22Rv1 (cell line): Measurements from ENCODE around the gene ZYX.
A peak's percentile ranks its signal among the peaks of the same experiment; 100 is the strongest.

ENCODE experiments used
- CTCF ChIP-seq: fragments of 450-650 bp; IDR thresholded peaks from 2 replicates; pipeline ENCODE4 v1.5.1; 2017; ENCODE audit warnings: mild to moderate bottlenecking
- ZFX ChIP-seq: fragments of 450-650 bp; IDR thresholded peaks from 2 replicates; pipeline ENCODE4 v1.6.1; 2017; ENCODE audit warnings: antibody characterized with exemption, borderline replicate concordance

- TF ChIP-seq CTCF (peak; percentile 97), ZFX (no peak)
These were observed 35.5 kb downstream of the ZYX start for GRCh38 chr7:143416565-143417149.
